HEK293 (cell line): ENCODE results near the gene TMIGD1.

ENCODE experiments used
- CTCF ChIA-PET: fragments of 350-600 bp; formaldehyde crosslinking; extraction: SDS; loops from one replicate; lab custom pipeline; 2021; ENCODE audit warnings: antibody characterized with exemption; lab: Yijun Ruan, JAX
- POLR2A ChIA-PET: fragments of 300-600 bp; formaldehyde crosslinking; extraction: SDS; loops from one replicate; lab custom pipeline; 2020; ENCODE audit warnings: antibody characterized with exemption, inconsistent platforms; lab: Yijun Ruan, JAX
- H3K27ac ChIP-seq: fragments of 200-500 bp; sonication (Bioruptor generic); 2 replicates; pipeline ENCODE4 v1.5.1; 2014; ENCODE audit warnings: low read depth, low read length, control low read depth, inconsistent platforms; ENCODE audit errors: extremely low read depth
- H3K36me3 ChIP-seq, 2 experiments: fragments of 200-500 bp in 1 of 2; sonication (Bioruptor generic) in 1 of 2; 1 replicate in 1 of 2; 2 replicates in 1 of 2; pipeline ENCODE4 v1.5.1; 2014 to 2017; ENCODE audit warnings: inconsistent platforms in 2 of 2, low read length in 2 of 2; ENCODE audit not compliant: control insufficient read depth in 2 of 2, insufficient read depth in 1 of 2
- H3K4me1 ChIP-seq: fragments of 200-500 bp; sonication (Bioruptor generic); 2 replicates; pipeline ENCODE4 v1.5.1; 2014; ENCODE audit warnings: mild to moderate bottlenecking, low read length, inconsistent platforms; ENCODE audit not compliant: control insufficient read depth, insufficient read depth
- H3K4me3 ChIP-seq: 2 replicates; pipeline ENCODE4 v1.5.1; 2011; ENCODE audit warnings: low read depth, mild to moderate bottlenecking, control low read depth, low read length, moderate library complexity
- H3K9me3 ChIP-seq: fragments of 200-500 bp; sonication (Bioruptor generic); 2 replicates; pipeline ENCODE4 v1.5.1; 2014; ENCODE audit warnings: low read depth, low read length, inconsistent platforms; ENCODE audit not compliant: control insufficient read depth, insufficient read depth
- IKZF3 ChIP-seq: fragments of 450-650 bp; IDR thresholded peaks from 2 replicates; pipeline ENCODE4 v1.5.0; 2018; ENCODE audit warnings: missing biosample characterization, mild to moderate bottlenecking, missing genetic modification characterization, moderate library complexity
- MEIS1 ChIP-seq: sonication (generic); formaldehyde crosslinking; IDR thresholded peaks from 2 replicates; pipeline ENCODE4 v1.8.1; 2022; ENCODE audit warnings: missing genetic modification reagents, mild to moderate bottlenecking, borderline replicate concordance
- SCRT1 ChIP-seq: fragments of 450-650 bp; formaldehyde crosslinking; IDR thresholded peaks from 2 replicates; pipeline ENCODE4 v1.5.1; 2016; ENCODE audit warnings: missing biosample characterization, missing genetic modification characterization, borderline replicate concordance
- SETDB1 ChIP-seq: IDR thresholded peaks from one replicate; pipeline ENCODE4 v1.6.1; 2017; ENCODE audit warnings: mild to moderate bottlenecking, low read length, moderate library complexity, mixed read lengths; ENCODE audit not compliant: insufficient read length
- SP3 ChIP-seq: fragments of 450-650 bp; formaldehyde crosslinking; IDR thresholded peaks from 2 replicates; pipeline ENCODE4 v1.5.1; 2016; ENCODE audit warnings: missing biosample characterization, missing genetic modification characterization
- SP7 ChIP-seq: fragments of 450-650 bp; formaldehyde crosslinking; IDR thresholded peaks from 2 replicates; pipeline ENCODE4 v1.5.1; 2016; ENCODE audit warnings: missing biosample characterization, missing genetic modification characterization
- YY1 ChIP-seq: fragments of 450-650 bp; formaldehyde crosslinking; IDR thresholded peaks from 2 replicates; pipeline ENCODE4 v1.5.1; 2018; ENCODE audit warnings: missing biosample characterization, missing genetic modification characterization
- YY2 ChIP-seq: fragments of 450-650 bp; formaldehyde crosslinking; IDR thresholded peaks from 2 replicates; pipeline ENCODE4 v1.5.1; 2016; ENCODE audit warnings: missing biosample characterization, missing genetic modification characterization
- ZBTB17 ChIP-seq: fragments of 450-650 bp; formaldehyde crosslinking; IDR thresholded peaks from 2 replicates; pipeline ENCODE4 v1.5.1; 2016; ENCODE audit warnings: missing biosample characterization, missing genetic modification characterization
- ZNF132 ChIP-seq: fragments of 450-650 bp; formaldehyde crosslinking; IDR thresholded peaks from 2 replicates; pipeline ENCODE4 v1.5.1; 2017; ENCODE audit warnings: missing biosample characterization, missing genetic modification characterization, borderline replicate concordance
- ZNF2 ChIP-seq: fragments of 450-650 bp; formaldehyde crosslinking; IDR thresholded peaks from 2 replicates; pipeline ENCODE4 v1.5.1; 2016; ENCODE audit warnings: missing biosample characterization, missing genetic modification characterization
- ZNF501 ChIP-seq: fragments of 450-650 bp; formaldehyde crosslinking; IDR thresholded peaks from 2 replicates; pipeline ENCODE4 v1.5.1; 2016; ENCODE audit warnings: missing biosample characterization, missing genetic modification characterization
- ZNF530 ChIP-seq: fragments of 450-650 bp; formaldehyde crosslinking; IDR thresholded peaks from 2 replicates; pipeline ENCODE4 v1.5.1; 2016; ENCODE audit warnings: low read depth, missing biosample characterization, missing genetic modification characterization
- ZNF600 ChIP-seq: fragments of 450-650 bp; formaldehyde crosslinking; IDR thresholded peaks from 2 replicates; pipeline ENCODE4 v1.5.1; 2016; ENCODE audit warnings: missing biosample characterization, missing genetic modification characterization
- ZNF610 ChIP-seq: fragments of 450-650 bp; formaldehyde crosslinking; IDR thresholded peaks from 2 replicates; pipeline ENCODE4 v1.5.1; 2016; ENCODE audit warnings: missing biosample characterization, missing genetic modification characterization, borderline replicate concordance
- ZNF660 ChIP-seq: fragments of 450-650 bp; IDR thresholded peaks from 2 replicates; pipeline ENCODE4 v1.5.1; 2018; ENCODE audit warnings: missing biosample characterization, mild to moderate bottlenecking, missing genetic modification characterization
- ZSCAN18 ChIP-seq: fragments of 450-650 bp; formaldehyde crosslinking; IDR thresholded peaks from 2 replicates; pipeline ENCODE4 v1.5.1; 2016; ENCODE audit warnings: missing biosample characterization, missing genetic modification characterization
- ZSCAN30 ChIP-seq: fragments of 450-650 bp; IDR thresholded peaks from 2 replicates; pipeline ENCODE4 v1.5.1; 2018; ENCODE audit warnings: missing biosample characterization, mild to moderate bottlenecking, missing genetic modification characterization, moderate library complexity
- TF ChIP-seq, protein P1 (sequence below): fragments of 450-650 bp; formaldehyde crosslinking; IDR thresholded peaks from 2 replicates; pipeline ENCODE4 v1.5.1; 2016; ENCODE audit warnings: missing biosample characterization, missing genetic modification characterization
- TF ChIP-seq, protein P2 (sequence below): fragments of 450-650 bp; formaldehyde crosslinking; IDR thresholded peaks from 2 replicates; pipeline ENCODE4 v1.5.1; 2016; ENCODE audit warnings: missing biosample characterization, missing genetic modification characterization
- TF ChIP-seq, protein P3 (sequence below): fragments of 450-650 bp; formaldehyde crosslinking; conservative IDR thresholded peaks from 2 replicates; pipeline ENCODE4 v1.5.1; 2016; ENCODE audit warnings: low read depth, missing biosample characterization, missing genetic modification characterization
- TF ChIP-seq, protein P4 (sequence below): fragments of 450-650 bp; formaldehyde crosslinking; IDR thresholded peaks from 2 replicates; pipeline ENCODE4 v1.5.1; 2016; ENCODE audit warnings: missing biosample characterization, missing genetic modification characterization

The TMIGD1 gene

GRCh38 chr17:30336369-30337171, 2.7 kb upstream of the TMIGD1 start:
- H3K36me3 ChIP-seq = no peaks in the 10 kb centered on the region
- ChIA-PET CTCF (interaction anchor here (0.5 to 8.8 kb wide), 61 partner anchors 9 to 985 kb away, joined by 3 to 170 read pairs (median 5); partner anchors contain the start of genes BLMH and GOSR1), POLR2A (interaction anchor here (1.0 kb wide), 1 partner anchor 45 kb away, joined by 6 read pairs; the partner anchor contains the start of gene BLMH)
- no peaks in the 10 kb centered on the region for H3K9me3 ChIP-seq
- H3K27ac ChIP-seq = no peak overlapping the region
- H3K4me3 ChIP-seq = no peak overlapping the region
- peaks cover 4% of the 10 kb centered on the region for H3K4me1 ChIP-seq
- peak; percentile 48; the same call in 1 of the 2 replicates for TF ChIP-seq ZNF660 (tag by site-specific recombination)
- TF ChIP-seq SCRT1 = no peak
- no peak for TF ChIP-seq MEIS1 (CRISPR knock-in tag)
- 0 out of 2 replicates have a peak, but pooled peaks have one; percentile 13 for TF ChIP-seq ZNF610 (tag by site-specific recombination)
- TF ChIP-seq, protein P1, sequence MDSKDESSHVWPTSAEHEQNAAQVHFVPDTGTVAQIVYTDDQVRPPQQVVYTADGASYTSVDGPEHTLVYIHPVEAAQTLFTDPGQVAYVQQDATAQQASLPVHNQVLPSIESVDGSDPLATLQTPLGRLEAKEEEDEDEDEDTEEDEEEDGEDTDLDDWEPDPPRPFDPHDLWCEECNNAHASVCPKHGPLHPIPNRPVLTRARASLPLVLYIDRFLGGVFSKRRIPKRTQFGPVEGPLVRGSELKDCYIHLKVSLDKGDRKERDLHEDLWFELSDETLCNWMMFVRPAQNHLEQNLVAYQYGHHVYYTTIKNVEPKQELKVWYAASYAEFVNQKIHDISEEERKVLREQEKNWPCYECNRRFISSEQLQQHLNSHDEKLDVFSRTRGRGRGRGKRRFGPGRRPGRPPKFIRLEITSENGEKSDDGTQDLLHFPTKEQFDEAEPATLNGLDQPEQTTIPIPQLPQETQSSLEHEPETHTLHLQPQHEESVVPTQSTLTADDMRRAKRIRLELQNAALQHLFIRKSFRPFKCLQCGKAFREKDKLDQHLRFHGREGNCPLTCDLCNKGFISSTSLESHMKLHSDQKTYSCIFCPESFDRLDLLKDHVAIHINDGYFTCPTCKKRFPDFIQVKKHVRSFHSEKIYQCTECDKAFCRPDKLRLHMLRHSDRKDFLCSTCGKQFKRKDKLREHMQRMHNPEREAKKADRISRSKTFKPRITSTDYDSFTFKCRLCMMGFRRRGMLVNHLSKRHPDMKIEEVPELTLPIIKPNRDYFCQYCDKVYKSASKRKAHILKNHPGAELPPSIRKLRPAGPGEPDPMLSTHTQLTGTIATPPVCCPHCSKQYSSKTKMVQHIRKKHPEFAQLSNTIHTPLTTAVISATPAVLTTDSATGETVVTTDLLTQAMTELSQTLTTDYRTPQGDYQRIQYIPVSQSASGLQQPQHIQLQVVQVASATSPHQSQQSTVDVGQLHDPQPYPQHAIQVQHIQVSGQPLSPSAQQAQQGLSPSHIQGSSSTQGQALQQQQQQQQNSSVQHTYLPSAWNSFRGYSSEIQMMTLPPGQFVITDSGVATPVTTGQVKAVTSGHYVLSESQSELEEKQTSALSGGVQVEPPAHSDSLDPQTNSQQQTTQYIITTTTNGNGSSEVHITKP = peak; percentile 34
- TF ChIP-seq, protein P2, sequence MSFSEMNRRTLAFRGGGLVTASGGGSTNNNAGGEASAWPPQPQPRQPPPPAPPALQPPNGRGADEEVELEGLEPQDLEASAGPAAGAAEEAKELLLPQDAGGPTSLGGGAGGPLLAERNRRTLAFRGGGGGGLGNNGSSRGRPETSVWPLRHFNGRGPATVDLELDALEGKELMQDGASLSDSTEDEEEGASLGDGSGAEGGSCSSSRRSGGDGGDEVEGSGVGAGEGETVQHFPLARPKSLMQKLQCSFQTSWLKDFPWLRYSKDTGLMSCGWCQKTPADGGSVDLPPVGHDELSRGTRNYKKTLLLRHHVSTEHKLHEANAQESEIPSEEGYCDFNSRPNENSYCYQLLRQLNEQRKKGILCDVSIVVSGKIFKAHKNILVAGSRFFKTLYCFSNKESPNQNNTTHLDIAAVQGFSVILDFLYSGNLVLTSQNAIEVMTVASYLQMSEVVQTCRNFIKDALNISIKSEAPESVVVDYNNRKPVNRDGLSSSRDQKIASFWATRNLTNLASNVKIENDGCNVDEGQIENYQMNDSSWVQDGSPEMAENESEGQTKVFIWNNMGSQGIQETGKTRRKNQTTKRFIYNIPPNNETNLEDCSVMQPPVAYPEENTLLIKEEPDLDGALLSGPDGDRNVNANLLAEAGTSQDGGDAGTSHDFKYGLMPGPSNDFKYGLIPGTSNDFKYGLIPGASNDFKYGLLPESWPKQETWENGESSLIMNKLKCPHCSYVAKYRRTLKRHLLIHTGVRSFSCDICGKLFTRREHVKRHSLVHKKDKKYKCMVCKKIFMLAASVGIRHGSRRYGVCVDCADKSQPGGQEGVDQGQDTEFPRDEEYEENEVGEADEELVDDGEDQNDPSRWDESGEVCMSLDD (tag by site-specific recombination) = no peak
- 0 out of 2 replicates have a peak, but pooled peaks have one; percentile 11 for TF ChIP-seq SP3 (tag by site-specific recombination)
- TF ChIP-seq IKZF3 (tag by site-specific recombination) = peak; percentile 69
- peak; percentile 65 for TF ChIP-seq ZBTB17
- TF ChIP-seq ZNF600 = peak; percentile 81
- no peak for TF ChIP-seq ZNF530
- TF ChIP-seq ZNF2 (tag by site-specific recombination) = peak; percentile 17; the same call in 1 of the 2 replicates
- TF ChIP-seq, protein P3, sequence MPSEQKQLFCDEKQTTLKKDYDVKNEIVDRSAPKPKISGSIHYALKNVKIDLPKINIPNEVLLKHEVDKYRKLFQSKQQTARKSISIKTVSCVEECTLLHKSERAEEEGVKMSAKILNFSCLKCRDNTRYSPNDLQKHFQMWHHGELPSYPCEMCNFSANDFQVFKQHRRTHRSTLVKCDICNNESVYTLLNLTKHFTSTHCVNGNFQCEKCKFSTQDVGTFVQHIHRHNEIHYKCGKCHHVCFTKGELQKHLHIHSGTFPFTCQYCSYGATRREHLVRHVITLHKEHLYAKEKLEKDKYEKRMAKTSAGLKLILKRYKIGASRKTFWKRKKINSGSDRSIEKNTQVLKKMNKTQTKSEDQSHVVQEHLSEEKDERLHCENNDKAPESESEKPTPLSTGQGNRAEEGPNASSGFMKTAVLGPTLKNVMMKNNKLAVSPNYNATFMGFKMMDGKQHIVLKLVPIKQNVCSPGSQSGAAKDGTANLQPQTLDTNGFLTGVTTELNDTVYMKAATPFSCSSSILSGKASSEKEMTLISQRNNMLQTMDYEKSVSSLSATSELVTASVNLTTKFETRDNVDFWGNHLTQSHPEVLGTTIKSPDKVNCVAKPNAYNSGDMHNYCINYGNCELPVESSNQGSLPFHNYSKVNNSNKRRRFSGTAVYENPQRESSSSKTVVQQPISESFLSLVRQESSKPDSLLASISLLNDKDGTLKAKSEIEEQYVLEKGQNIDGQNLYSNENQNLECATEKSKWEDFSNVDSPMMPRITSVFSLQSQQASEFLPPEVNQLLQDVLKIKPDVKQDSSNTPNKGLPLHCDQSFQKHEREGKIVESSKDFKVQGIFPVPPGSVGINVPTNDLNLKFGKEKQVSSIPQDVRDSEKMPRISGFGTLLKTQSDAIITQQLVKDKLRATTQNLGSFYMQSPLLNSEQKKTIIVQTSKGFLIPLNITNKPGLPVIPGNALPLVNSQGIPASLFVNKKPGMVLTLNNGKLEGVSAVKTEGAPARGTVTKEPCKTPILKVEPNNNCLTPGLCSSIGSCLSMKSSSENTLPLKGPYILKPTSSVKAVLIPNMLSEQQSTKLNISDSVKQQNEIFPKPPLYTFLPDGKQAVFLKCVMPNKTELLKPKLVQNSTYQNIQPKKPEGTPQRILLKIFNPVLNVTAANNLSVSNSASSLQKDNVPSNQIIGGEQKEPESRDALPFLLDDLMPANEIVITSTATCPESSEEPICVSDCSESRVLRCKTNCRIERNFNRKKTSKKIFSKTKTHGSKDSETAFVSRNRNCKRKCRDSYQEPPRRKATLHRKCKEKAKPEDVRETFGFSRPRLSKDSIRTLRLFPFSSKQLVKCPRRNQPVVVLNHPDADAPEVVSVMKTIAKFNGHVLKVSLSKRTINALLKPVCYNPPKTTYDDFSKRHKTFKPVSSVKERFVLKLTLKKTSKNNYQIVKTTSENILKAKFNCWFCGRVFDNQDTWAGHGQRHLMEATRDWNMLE = 0 out of 2 replicates have a peak, but pooled peaks have one; percentile 27
- peak; percentile 43 for TF ChIP-seq SETDB1
- TF ChIP-seq ZNF132 (tag by site-specific recombination) = no peak
- TF ChIP-seq, protein P4, sequence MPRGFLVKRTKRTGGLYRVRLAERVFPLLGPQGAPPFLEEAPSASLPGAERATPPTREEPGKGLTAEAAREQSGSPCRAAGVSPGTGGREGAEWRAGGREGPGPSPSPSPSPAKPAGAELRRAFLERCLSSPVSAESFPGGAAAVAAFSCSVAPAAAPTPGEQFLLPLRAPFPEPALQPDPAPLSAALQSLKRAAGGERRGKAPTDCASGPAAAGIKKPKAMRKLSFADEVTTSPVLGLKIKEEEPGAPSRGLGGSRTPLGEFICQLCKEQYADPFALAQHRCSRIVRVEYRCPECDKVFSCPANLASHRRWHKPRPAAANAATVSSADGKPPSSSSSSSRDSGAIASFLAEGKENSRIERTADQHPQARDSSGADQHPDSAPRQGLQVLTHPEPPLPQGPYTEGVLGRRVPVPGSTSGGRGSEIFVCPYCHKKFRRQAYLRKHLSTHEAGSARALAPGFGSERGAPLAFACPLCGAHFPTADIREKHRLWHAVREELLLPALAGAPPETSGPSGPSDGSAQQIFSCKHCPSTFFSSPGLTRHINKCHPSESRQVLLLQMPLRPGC = no peak
- TF ChIP-seq SP7 (tag by site-specific recombination) = peak; percentile 46
- TF ChIP-seq ZSCAN18 (tag by site-specific recombination) = no peak
- TF ChIP-seq YY1 (tag by site-specific recombination) = peak; percentile 81
- 0 out of 2 replicates have a peak, but pooled peaks have one; percentile 18 for TF ChIP-seq YY2 (tag by site-specific recombination)
- no peak for TF ChIP-seq ZSCAN30 (tag by site-specific recombination)
- TF ChIP-seq ZNF501 (tag by site-specific recombination) = 0 out of 2 replicates have a peak, but pooled peaks have one; percentile 34
